Activated CD4-positive, CD25-positive, alpha-beta regulatory T cell treated with anti-CD3 and anti-CD28 coated beads, Interleukin-2, amount 50 U/mL, for 24 hours (primary cell): ENCODE data around the gene COL23A1.

Source experiments
- ATAC-seq, 2 donors: fragments of 150-1000 bp; cut with Tn5 transposase; one replicate each; pipeline ENCODE4 v1.10.0; 2021; ENCODE audit warnings: mild to moderate bottlenecking in 1 of 2, moderate library complexity in 1 of 2

COL23A1 gene

GRCh38 chr5:178292826-178293205, 297.4 kb downstream of the COL23A1 start:
- no peak for ATAC-seq

- ATAC-seq: no peak
These were observed 298.0 kb downstream of the COL23A1 start for GRCh38 chr5:178291969-178292825.

GRCh38 chr5:178291161-178291561, 299.0 kb downstream of the COL23A1 start:
- ATAC-seq: no peak

GRCh38 chr5:178290376-178290775, 299.8 kb downstream of the COL23A1 start:
- ATAC-seq: no peak

GRCh38 chr5:178289438-178289837, 300.8 kb downstream of the COL23A1 start:
- no peak for ATAC-seq

GRCh38 chr5:178288401-178289368, 301.5 kb downstream of the COL23A1 start:
- no peak for ATAC-seq

GRCh38 chr5:178287791-178288105, 302.4 kb downstream of the COL23A1 start:
- no peak for ATAC-seq

GRCh38 chr5:178287091-178287790, 303.0 kb downstream of the COL23A1 start:
- no peak for ATAC-seq

GRCh38 chr5:178286226-178287090, 303.7 kb downstream of the COL23A1 start:
- no peak for ATAC-seq

- no peak for ATAC-seq
These were observed 304.6 kb downstream of the COL23A1 start for GRCh38 chr5:178285399-178286225.

- ATAC-seq: no peak
These were observed 305.2 kb downstream of the COL23A1 start for GRCh38 chr5:178284996-178285395.

GRCh38 chr5:178284093-178284675, 306.0 kb downstream of the COL23A1 start:
- no peak for ATAC-seq

- no peak for ATAC-seq
These were observed 306.7 kb downstream of the COL23A1 start for GRCh38 chr5:178283520-178283919.

GRCh38 chr5:178282391-178282790, 307.8 kb downstream of the COL23A1 start:
- no peak for ATAC-seq

GRCh38 chr5:178281331-178281730, 308.9 kb downstream of the COL23A1 start:
- no peak for ATAC-seq

- no peak for ATAC-seq
These were observed 309.6 kb downstream of the COL23A1 start for GRCh38 chr5:178280631-178281030.

GRCh38 chr5:178279723-178280438, 310.3 kb downstream of the COL23A1 start:
- ATAC-seq: peak in 1 of 2 donors; percentile 30

- ATAC-seq: no peak
These were observed 311.0 kb downstream of the COL23A1 start for GRCh38 chr5:178279026-178279722.

GRCh38 chr5:178278358-178279023, 311.7 kb downstream of the COL23A1 start:
- no peak for ATAC-seq
